ENCODE data around the gene SLC31A1. TPM values are rescaled to one million over a fixed set of nuclear protein-coding genes. Genes with fewer than 3 reads are reported as not detected.
A peak's percentile ranks its signal among the peaks of the same experiment; 100 is the strongest.

Gene SLC31A1
- total and polyA plus RNA-seq, 2 of the 13 experiments (the other 11 are each of a cell fraction or from before 2014, with no cell fraction given), result 62.9 to 70.0 TPM

GRCh38 chr9:113221003-113221799 is at the start of gene SLC31A1, which contains the start of gene FKBP15 (continued):
- TF ChIP-seq KIAA2018 (CRISPR knock-in tag; IDR thresholded peaks at IDR 0.05; ENCODE audit: borderline replicate concordance), result peak; percentile 85; the same call in 1 of the 2 replicates
- peak; percentile 92 for TF ChIP-seq NR2C2 (CRISPR knock-in tag; IDR thresholded peaks at IDR 0.05; ENCODE audit: borderline replicate concordance)
- TF ChIP-seq ZFX (CRISPR knock-in tag; IDR thresholded peaks at IDR 0.05; ENCODE audit: low read depth), result peak; percentile 94
- TF ChIP-seq, protein P1, sequence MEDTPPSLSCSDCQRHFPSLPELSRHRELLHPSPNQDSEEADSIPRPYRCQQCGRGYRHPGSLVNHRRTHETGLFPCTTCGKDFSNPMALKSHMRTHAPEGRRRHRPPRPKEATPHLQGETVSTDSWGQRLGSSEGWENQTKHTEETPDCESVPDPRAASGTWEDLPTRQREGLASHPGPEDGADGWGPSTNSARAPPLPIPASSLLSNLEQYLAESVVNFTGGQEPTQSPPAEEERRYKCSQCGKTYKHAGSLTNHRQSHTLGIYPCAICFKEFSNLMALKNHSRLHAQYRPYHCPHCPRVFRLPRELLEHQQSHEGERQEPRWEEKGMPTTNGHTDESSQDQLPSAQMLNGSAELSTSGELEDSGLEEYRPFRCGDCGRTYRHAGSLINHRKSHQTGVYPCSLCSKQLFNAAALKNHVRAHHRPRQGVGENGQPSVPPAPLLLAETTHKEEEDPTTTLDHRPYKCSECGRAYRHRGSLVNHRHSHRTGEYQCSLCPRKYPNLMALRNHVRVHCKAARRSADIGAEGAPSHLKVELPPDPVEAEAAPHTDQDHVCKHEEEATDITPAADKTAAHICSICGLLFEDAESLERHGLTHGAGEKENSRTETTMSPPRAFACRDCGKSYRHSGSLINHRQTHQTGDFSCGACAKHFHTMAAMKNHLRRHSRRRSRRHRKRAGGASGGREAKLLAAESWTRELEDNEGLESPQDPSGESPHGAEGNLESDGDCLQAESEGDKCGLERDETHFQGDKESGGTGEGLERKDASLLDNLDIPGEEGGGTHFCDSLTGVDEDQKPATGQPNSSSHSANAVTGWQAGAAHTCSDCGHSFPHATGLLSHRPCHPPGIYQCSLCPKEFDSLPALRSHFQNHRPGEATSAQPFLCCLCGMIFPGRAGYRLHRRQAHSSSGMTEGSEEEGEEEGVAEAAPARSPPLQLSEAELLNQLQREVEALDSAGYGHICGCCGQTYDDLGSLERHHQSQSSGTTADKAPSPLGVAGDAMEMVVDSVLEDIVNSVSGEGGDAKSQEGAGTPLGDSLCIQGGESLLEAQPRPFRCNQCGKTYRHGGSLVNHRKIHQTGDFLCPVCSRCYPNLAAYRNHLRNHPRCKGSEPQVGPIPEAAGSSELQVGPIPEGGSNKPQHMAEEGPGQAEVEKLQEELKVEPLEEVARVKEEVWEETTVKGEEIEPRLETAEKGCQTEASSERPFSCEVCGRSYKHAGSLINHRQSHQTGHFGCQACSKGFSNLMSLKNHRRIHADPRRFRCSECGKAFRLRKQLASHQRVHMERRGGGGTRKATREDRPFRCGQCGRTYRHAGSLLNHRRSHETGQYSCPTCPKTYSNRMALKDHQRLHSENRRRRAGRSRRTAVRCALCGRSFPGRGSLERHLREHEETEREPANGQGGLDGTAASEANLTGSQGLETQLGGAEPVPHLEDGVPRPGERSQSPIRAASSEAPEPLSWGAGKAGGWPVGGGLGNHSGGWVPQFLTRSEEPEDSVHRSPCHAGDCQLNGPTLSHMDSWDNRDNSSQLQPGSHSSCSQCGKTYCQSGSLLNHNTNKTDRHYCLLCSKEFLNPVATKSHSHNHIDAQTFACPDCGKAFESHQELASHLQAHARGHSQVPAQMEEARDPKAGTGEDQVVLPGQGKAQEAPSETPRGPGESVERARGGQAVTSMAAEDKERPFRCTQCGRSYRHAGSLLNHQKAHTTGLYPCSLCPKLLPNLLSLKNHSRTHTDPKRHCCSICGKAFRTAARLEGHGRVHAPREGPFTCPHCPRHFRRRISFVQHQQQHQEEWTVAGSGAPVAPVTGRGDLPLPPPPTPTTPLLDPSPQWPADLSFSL (CRISPR knock-in tag; IDR thresholded peaks at IDR 0.05), result no peak
- TF ChIP-seq PRDM4 (CRISPR knock-in tag; IDR thresholded peaks at IDR 0.05; ENCODE audit: borderline replicate concordance), result no peak
- TF ChIP-seq BCL6 (CRISPR knock-in tag; IDR thresholded peaks at IDR 0.05), result no peak
- TF ChIP-seq HDAC1 (CRISPR knock-in tag; IDR thresholded peaks at IDR 0.05), result peak; percentile 83
- TF ChIP-seq FOXM1 (CRISPR knock-in tag; IDR thresholded peaks at IDR 0.05), result no peak
- peak; percentile 54; the same call in 1 of the 2 replicates for TF ChIP-seq ZFP41 (CRISPR knock-in tag; IDR thresholded peaks at IDR 0.05; ENCODE audit: borderline replicate concordance)

Measured in HepG2 (cell line).